ENCODE data around the gene RAB21.

DNA sequence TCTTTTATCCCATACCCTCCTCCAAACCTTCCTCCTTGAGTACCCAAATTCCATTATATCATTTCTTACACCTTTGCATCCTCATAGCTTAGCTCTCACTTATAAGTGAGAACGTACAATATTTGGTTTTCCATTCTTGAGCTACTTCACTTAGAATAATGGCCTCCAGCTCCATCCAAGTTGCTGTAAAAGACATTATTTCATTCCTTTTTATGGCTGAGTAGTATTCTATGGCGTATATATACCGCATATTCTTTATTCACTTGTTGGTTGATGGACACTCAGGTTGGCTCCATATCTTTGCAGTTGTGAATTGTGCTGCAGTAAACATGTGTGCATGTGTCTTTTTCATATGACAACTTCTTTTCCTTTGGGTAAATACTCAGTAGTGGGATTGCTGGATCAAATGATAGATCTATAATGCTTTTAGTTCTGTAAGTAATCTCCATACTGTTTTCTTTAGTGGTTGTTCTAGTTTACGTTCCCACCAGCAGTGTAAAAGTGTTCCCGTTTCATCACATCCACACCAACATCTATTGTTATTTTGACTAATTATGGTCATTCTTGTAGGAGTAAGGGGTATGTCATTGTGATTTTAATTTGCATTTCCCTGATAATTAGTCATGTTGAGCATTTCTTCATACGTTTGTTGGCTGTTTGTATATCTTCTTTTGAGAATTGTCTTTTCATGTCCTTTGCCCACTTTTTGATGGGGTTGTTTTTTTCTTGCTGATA is 10.1 kb downstream of the RAB21 start:
- TF ChIP-seq, protein P1, sequence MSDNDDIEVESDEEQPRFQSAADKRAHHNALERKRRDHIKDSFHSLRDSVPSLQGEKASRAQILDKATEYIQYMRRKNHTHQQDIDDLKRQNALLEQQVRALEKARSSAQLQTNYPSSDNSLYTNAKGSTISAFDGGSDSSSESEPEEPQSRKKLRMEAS (IDR thresholded peaks at IDR 0.05), result no peak
- TF ChIP-seq EP300 (IDR thresholded peaks at IDR 0.05; ENCODE audit: borderline replicate concordance) (no peak), RAD21 (IDR thresholded peaks at IDR 0.05; ENCODE audit: low read depth) (no peak), TEAD4 (IDR thresholded peaks at IDR 0.05) (no peak), YY1 (IDR thresholded peaks at IDR 0.05; ENCODE audit: low read depth) (no peak), TAF1 (IDR thresholded peaks at IDR 0.05; ENCODE audit: low read depth) (no peak), CREB1 (IDR thresholded peaks at IDR 0.05; ENCODE audit: low read depth) (no peak), ZBTB7A (IDR thresholded peaks at IDR 0.05; ENCODE audit: low read depth) (no peak), USF1 (IDR thresholded peaks at IDR 0.05) (no peak), REST (IDR thresholded peaks at IDR 0.05; ENCODE audit: low read depth) (no peak), NFIC (IDR thresholded peaks at IDR 0.05) (no peak)

Data from Ishikawa (cell line).